SK-N-SH (cell line): ENCODE data around the gene ZNF892. TPM values are rescaled to one million over a fixed set of nuclear protein-coding genes. Genes with fewer than 3 reads are reported as not detected.
A peak's percentile ranks its signal among the peaks of the same experiment; 100 is the strongest.

ENCODE experiments used
- CTCF ChIA-PET: fragments of 300-600, 350-600 bp; formaldehyde crosslinking; extraction: SDS; loops from one replicate; lab custom pipeline; 2021; lab: Yijun Ruan, JAX
- POLR2A ChIA-PET: fragments of 350-600 bp; sonication (Branson Sonifier 250); formaldehyde crosslinking; extraction: SDS; loops from one replicate; lab custom pipeline; 2020; ENCODE audit warnings: antibody characterized with exemption, inconsistent platforms; lab: Yijun Ruan, JAX
- DNase-seq: peaks from one replicate; pipeline ENCODE4 v3.0.0; 2012
- H2AFZ ChIP-seq: fragments of 200-600 bp; sonication (generic); 2 replicates; pipeline ENCODE4 v1.8.1; 2016; ENCODE audit warnings: antibody characterized with exemption, mild to moderate bottlenecking, low read depth
- H3F3A ChIP-seq: fragments of 200-600 bp; sonication (generic); replicated peaks from 2 replicates; pipeline ENCODE3; 2016; ENCODE audit warnings: antibody characterized with exemption, mild to moderate bottlenecking; ENCODE audit not compliant: insufficient read depth
- H3K27ac ChIP-seq, 2 experiments: fragments of 200-500 bp in 1 of 2; fragments of 200-600 bp in 1 of 2; sonication (Bioruptor generic) in 1 of 2; sonication (generic), shearing (Covaris generic) in 1 of 2; 2 replicates each; pipeline versions ENCODE4 v1.5.1 to v1.6.1; 2014 to 2016; ENCODE audit warnings: low read depth in 2 of 2, inconsistent platforms in 1 of 2, low read length in 1 of 2, mild to moderate bottlenecking in 1 of 2, mixed read lengths in 1 of 2
- H3K27me3 ChIP-seq: fragments of 200-600 bp; sonication (generic), shearing (Covaris generic); 2 replicates; pipeline ENCODE4 v1.6.1; 2016; ENCODE audit warnings: mixed run types; ENCODE audit not compliant: insufficient read depth
- H3K36me3 ChIP-seq, 2 experiments: fragments of 200-500 bp in 1 of 2; fragments of 200-600 bp in 1 of 2; sonication (Bioruptor generic) in 1 of 2; sonication (generic) in 1 of 2; replicated peaks in 1 of 2; 2 replicates each; pipeline versions ENCODE3 to v1.5.1; 2014 to 2016; ENCODE audit warnings: low read length in 1 of 2, mild to moderate bottlenecking in 1 of 2; ENCODE audit not compliant: insufficient read depth in 2 of 2, control insufficient read depth in 1 of 2
- H3K4me1 ChIP-seq, 2 experiments: fragments of 200-500 bp in 1 of 2; fragments of 200-600 bp in 1 of 2; sonication (Bioruptor generic) in 1 of 2; sonication (generic), shearing (Covaris generic) in 1 of 2; 2 replicates each; pipeline versions ENCODE4 v1.5.1 to v1.6.1; 2014 to 2016; ENCODE audit warnings: low read depth in 1 of 2, low read length in 1 of 2, mixed run types in 1 of 2; ENCODE audit not compliant: insufficient read depth in 2 of 2, control insufficient read depth in 1 of 2
- H3K4me2 ChIP-seq: fragments of 200-600 bp; sonication (generic), shearing (Covaris generic); 2 replicates; pipeline ENCODE4 v1.6.1; 2017; ENCODE audit warnings: mixed run types
- H3K4me3 ChIP-seq, 2 experiments: fragments of 200-500 bp in 1 of 2; fragments of 200-600 bp in 1 of 2; sonication (Bioruptor generic) in 1 of 2; sonication (generic), shearing (Covaris generic) in 1 of 2; 2 replicates each; pipeline versions ENCODE4 v1.5.1 to v1.8.1; 2014 to 2016; ENCODE audit warnings: low read depth in 2 of 2, inconsistent platforms in 1 of 2, low read length in 1 of 2, mild to moderate bottlenecking in 1 of 2, mixed read lengths in 1 of 2, moderate library complexity in 1 of 2
- H3K79me2 ChIP-seq: fragments of 200-600 bp; sonication (generic); 2 replicates; pipeline ENCODE4 v1.8.1; 2017; ENCODE audit warnings: mild to moderate bottlenecking; ENCODE audit not compliant: insufficient read depth
- H3K9ac ChIP-seq: fragments of 200-600 bp; sonication (generic); 2 replicates; pipeline ENCODE4 v1.6.1; 2017; ENCODE audit warnings: mixed run types
- H3K9me2 ChIP-seq: fragments of 200-600 bp; sonication (generic); 2 replicates; pipeline ENCODE4 v1.6.1; 2017; ENCODE audit warnings: mixed run types
- H3K9me3 ChIP-seq: fragments of 200-600 bp; sonication (generic); 2 replicates; pipeline ENCODE4 v1.6.1; 2017; ENCODE audit warnings: mixed run types, mild to moderate bottlenecking, moderate library complexity
- H4K20me1 ChIP-seq: fragments of 200-600 bp; sonication (generic); 2 replicates; pipeline ENCODE4 v1.6.1; 2017; ENCODE audit warnings: mild to moderate bottlenecking, mixed run types; ENCODE audit not compliant: insufficient read depth
- EZH2phosphoT487 ChIP-seq: fragments of 200-600 bp; sonication (generic); IDR thresholded peaks from 2 replicates; pipeline ENCODE4 v1.6.1; 2017; ENCODE audit warnings: low read depth, mixed run types, mild to moderate bottlenecking, antibody characterized with exemption, moderate library complexity, borderline replicate concordance
- FOXJ3 ChIP-seq: sonication (generic); formaldehyde crosslinking; IDR thresholded peaks from 2 replicates; pipeline ENCODE4 v1.5.1; 2020; ENCODE audit warnings: mild to moderate bottlenecking, missing genetic modification reagents
- GATA2 ChIP-seq: sonication (generic); formaldehyde crosslinking; IDR thresholded peaks from 2 replicates; pipeline ENCODE4 v1.5.0; 2020; ENCODE audit warnings: mild to moderate bottlenecking, missing genetic modification reagents
- MAX ChIP-seq: IDR thresholded peaks from 2 replicates; pipeline ENCODE4 v1.4.0; 2012; ENCODE audit warnings: low read depth
- MXI1 ChIP-seq: IDR thresholded peaks from 2 replicates; pipeline ENCODE4 v1.6.1; 2012; ENCODE audit warnings: mild to moderate bottlenecking, low read depth, low read length, improper control_type of control experiment
- NRF1 ChIP-seq: IDR thresholded peaks from 2 replicates; pipeline ENCODE4 v1.6.1; 2012; ENCODE audit warnings: low read depth, mild to moderate bottlenecking, low read length
- RFX5 ChIP-seq: IDR thresholded peaks from 2 replicates; pipeline ENCODE4 v1.6.1; 2012; ENCODE audit warnings: mild to moderate bottlenecking, improper control_type of control experiment, low read length
- YY1 ChIP-seq: IDR thresholded peaks from 2 replicates; pipeline ENCODE4 v1.4.0; 2012; ENCODE audit warnings: low read depth, mild to moderate bottlenecking
- WGBS: methylation state at CpG from one replicate; pipeline ENCODE4 v1.1.6; 2017; ENCODE audit warnings: low lambda C conversion rate; 5-methylcytosine and 5-hydroxymethylcytosine counted together
- polyA plus RNA-seq, 3 experiments: library from polyadenylated mRNA; depleted of rRNA; stranded (reverse); fragments of >200 nt; gene quantifications; 2 replicates each; pipeline ENCODE4 v1.2.3, GENCODE V29; 2012
- TF ChIP-seq, protein P1 (sequence below): fragments of 200-600 bp; sonication (generic); IDR thresholded peaks from 2 replicates; pipeline ENCODE4 v1.6.1; 2017; ENCODE audit warnings: antibody characterized with exemption, mild to moderate bottlenecking, moderate library complexity

Gene ZNF892
- polyA plus RNA-seq, 1 of the 3 experiments (the other 2 are of a cell fraction), result 1.4 TPM

GRCh38 chr2:95158891-95159619, 48.3 kb upstream of the ZNF892 start:
- H3K4me2 ChIP-seq, result peak overlapping the region; percentile 93
- no peaks in the 10 kb centered on the region for H3K27me3 ChIP-seq
- peaks cover 14% of the 10 kb centered on the region for H3F3A ChIP-seq
- peak overlapping the region; percentile 74 to 79 for H3K4me3 ChIP-seq
- H3K4me1 ChIP-seq, result peaks cover 0 to 19% of the 10 kb centered on the region in 2 experiments; a peak in 1 of 4 replicates
- H3K9ac ChIP-seq, result peak overlapping the region; percentile 80
- no peaks in the 10 kb centered on the region for H4K20me1 ChIP-seq
- peaks cover 4% of the 10 kb centered on the region; the same call in 1 of the 2 replicates for H3K79me2 ChIP-seq
- ChIA-PET POLR2A (interaction anchor here (2.6 kb wide), 1 partner anchor 37 kb away, joined by 8 read pairs; the partner anchor contains the start of gene MRPS5), CTCF (interaction anchor here (1.1 to 1.9 kb wide), 3 partner anchors 24 to 137 kb away, joined by 3 to 4 read pairs (median 4); no protein-coding TSS in a partner anchor)
- 0% methylated on average over 9 of the region's 58 CpGs for WGBS
- peak overlapping the region; percentile 84 for H2AFZ ChIP-seq
- peak; percentile 84 for DNase-seq
- H3K9me3 ChIP-seq, result no peaks in the 10 kb centered on the region
- no peaks in the 10 kb centered on the region for H3K9me2 ChIP-seq
- H3K36me3 ChIP-seq, result peaks cover 30 to 43% of the 10 kb centered on the region in 2 experiments
- H3K27ac ChIP-seq, result peak overlapping the region in 1 of 2 experiments; percentile 80; a peak in 2 of 4 replicates
- TF ChIP-seq RFX5 (no peak), MXI1 (peak; percentile 60; the same call in 1 of the 2 replicates), MAX (peak; percentile 74; the same call in 1 of the 2 replicates), EZH2phosphoT487 (no peak), GATA2 (CRISPR knock-in tag) (no peak), YY1 (no peak), FOXJ3 (CRISPR knock-in tag) (peak; percentile 17; the same call in 1 of the 2 replicates)

DNA sequence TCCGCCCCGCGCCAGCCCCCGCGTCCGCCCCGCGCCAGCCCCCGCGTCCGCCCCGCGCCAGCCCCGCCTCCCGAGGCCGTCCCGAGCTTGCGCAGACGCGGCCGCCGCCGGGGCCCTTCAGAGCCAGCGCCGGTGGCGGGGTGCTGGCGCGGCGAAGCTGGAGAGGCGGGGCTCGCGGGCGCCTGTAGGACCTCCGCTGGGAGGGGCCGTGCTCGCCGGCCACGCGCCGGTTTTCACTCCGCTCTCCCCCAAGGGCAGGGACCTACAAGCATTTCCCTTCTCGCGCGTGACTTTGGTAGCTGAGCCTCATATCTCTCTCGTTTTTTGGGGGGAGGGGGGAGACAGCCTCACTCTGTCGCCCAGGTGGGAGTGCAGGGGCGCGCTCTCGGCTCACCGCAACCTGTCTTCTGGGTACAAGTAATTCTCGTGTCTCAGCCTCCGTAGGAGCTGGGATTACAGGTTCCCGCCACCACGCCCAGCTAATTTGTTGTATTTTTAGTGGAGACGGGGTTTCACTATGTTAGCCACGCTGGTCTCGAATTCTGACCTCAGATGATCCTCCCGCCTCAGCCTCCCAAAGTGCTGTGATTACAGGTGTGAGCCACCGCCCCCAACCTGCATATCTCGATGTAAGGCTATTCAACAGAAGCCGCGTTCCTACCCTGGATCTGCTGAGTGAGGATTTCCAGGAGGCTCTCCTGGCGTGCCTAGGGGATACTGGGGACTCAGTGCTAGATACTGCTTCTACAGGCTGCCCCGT, 47.5 kb upstream of the ZNF892 start, which contains the start of gene ZNF514:
Gene ZNF514, minus strand, starts transcription at position 159 of the 760 bp plus-strand sequence. CDS start 6,595 bp downstream, outside the sequence.
- peak within 1 kb of the TSS; percentile 97 for H2AFZ ChIP-seq
- H3K4me1 ChIP-seq, result peaks cover 0 to 23% of the 10 kb centered on the region in 2 experiments; a peak in 2 of 4 replicates
- H3K27ac ChIP-seq, result peak within 1 kb of the TSS; percentile 22 to 80; a peak in 3 of 4 replicates
- peak within 1 kb of the TSS; percentile 93 for H3K4me2 ChIP-seq
- ChIA-PET CTCF (interaction anchor here (1.1 to 1.9 kb wide), 4 partner anchors 25 to 185 kb away, joined by 3 to 4 read pairs (median 4); no protein-coding TSS in a partner anchor), POLR2A (interaction anchor here (2.6 kb wide), 1 partner anchor 38 kb away, joined by 8 read pairs; the partner anchor contains the start of gene MRPS5)
- peaks cover 14% of the 10 kb centered on the region for H3F3A ChIP-seq
- peak within 1 kb of the TSS; percentile 74 to 79 for H3K4me3 ChIP-seq
- H3K27me3 ChIP-seq, result no peaks in the 10 kb centered on the region
- WGBS, result 68% methylated on average over 15 of the region's 64 CpGs
- peaks cover 12% of the 10 kb centered on the region for H3K79me2 ChIP-seq
- H3K9me2 ChIP-seq, result no peaks in the 10 kb centered on the region
- peaks cover 22 to 35% of the 10 kb centered on the region in 2 experiments for H3K36me3 ChIP-seq
- no peaks in the 10 kb centered on the region for H3K9me3 ChIP-seq
- peak within 1 kb of the TSS; percentile 80 for H3K9ac ChIP-seq
- no peaks in the 10 kb centered on the region for H4K20me1 ChIP-seq
- DNase-seq, result peak; percentile 93
- TF ChIP-seq MAX (0 out of 2 replicates have a peak, but pooled peaks have one; percentile 42), NRF1 (peak; percentile 71)
- TF ChIP-seq, protein P1, sequence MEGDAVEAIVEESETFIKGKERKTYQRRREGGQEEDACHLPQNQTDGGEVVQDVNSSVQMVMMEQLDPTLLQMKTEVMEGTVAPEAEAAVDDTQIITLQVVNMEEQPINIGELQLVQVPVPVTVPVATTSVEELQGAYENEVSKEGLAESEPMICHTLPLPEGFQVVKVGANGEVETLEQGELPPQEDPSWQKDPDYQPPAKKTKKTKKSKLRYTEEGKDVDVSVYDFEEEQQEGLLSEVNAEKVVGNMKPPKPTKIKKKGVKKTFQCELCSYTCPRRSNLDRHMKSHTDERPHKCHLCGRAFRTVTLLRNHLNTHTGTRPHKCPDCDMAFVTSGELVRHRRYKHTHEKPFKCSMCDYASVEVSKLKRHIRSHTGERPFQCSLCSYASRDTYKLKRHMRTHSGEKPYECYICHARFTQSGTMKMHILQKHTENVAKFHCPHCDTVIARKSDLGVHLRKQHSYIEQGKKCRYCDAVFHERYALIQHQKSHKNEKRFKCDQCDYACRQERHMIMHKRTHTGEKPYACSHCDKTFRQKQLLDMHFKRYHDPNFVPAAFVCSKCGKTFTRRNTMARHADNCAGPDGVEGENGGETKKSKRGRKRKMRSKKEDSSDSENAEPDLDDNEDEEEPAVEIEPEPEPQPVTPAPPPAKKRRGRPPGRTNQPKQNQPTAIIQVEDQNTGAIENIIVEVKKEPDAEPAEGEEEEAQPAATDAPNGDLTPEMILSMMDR, result no peak
